ENCODE results near the gene EHD4.

The EHD4 gene

GRCh38 chr15:41972253-41973242 lies at the start of gene EHD4:
Gene EHD4 (minus strand): TSS chr15:41972557. CDS start chr15:41972494, 63 bp downstream.
- peak; percentile 100 for DNase-seq

GRCh38 chr15:42021593-42021992 lies 49.2 kb upstream of the EHD4 start:
- DNase-seq, result no peak

- DNase-seq, result no peak
Observed at GRCh38 chr15:42020713-42021273, 48.4 kb upstream of the EHD4 start, which contains the start of gene PLA2G4E. Gene PLA2G4E (minus strand): TSS chr15:42021042. CDS start chr15:42021030, 12 bp downstream.

- DNase-seq, result no peak
Observed at GRCh38 chr15:42018306-42019224, 46.2 kb upstream of the EHD4 start.

- no peak for DNase-seq
Observed at GRCh38 chr15:42016971-42017370, 44.6 kb upstream of the EHD4 start.

- no peak for DNase-seq
Observed at GRCh38 chr15:42014406-42014805, 42.0 kb upstream of the EHD4 start.

- DNase-seq, result no peak
Observed at GRCh38 chr15:42012928-42013482, 40.6 kb upstream of the EHD4 start.

- DNase-seq, result no peak
Observed at GRCh38 chr15:42012241-42012640, 39.9 kb upstream of the EHD4 start.

- DNase-seq, result no peak
Observed at GRCh38 chr15:42011074-42011473, 38.7 kb upstream of the EHD4 start.

- DNase-seq, result peak; percentile 77
Observed at GRCh38 chr15:42010434-42010833, 38.1 kb upstream of the EHD4 start.

GRCh38 chr15:42009474-42009873 lies 37.1 kb upstream of the EHD4 start:
- DNase-seq, result no peak

GRCh38 chr15:42009022-42009421 lies 36.7 kb upstream of the EHD4 start:
- no peak for DNase-seq

- DNase-seq, result no peak
Observed at GRCh38 chr15:42007386-42007785, 35.0 kb upstream of the EHD4 start.

- DNase-seq, result no peak
Observed at GRCh38 chr15:42002333-42002732, 30.0 kb upstream of the EHD4 start.

GRCh38 chr15:42001236-42001635 lies 28.9 kb upstream of the EHD4 start:
- no peak for DNase-seq

- DNase-seq, result no peak
Observed at GRCh38 chr15:41999290-42000285, 27.2 kb upstream of the EHD4 start.

- no peak for DNase-seq
Observed at GRCh38 chr15:41997845-41998244, 25.5 kb upstream of the EHD4 start.

- DNase-seq, result no peak
Observed at GRCh38 chr15:41996921-41997592, 24.7 kb upstream of the EHD4 start.

GRCh38 chr15:41996376-41996775 lies 24.0 kb upstream of the EHD4 start:
- no peak for DNase-seq

- no peak for DNase-seq
Observed at GRCh38 chr15:41995476-41995855, 23.1 kb upstream of the EHD4 start.

Measured in suppressor macrophage treated with lipopolysaccharide for 4 hours (primary cell).